ENCODE measurements around the gene KRTAP10-8.

- TF ChIP-seq CTCF (IDR thresholded peaks at IDR 0.05) (no peak), POLR2A (IDR thresholded peaks at IDR 0.05; ENCODE audit: low read depth) (no peak), EP300 (IDR thresholded peaks at IDR 0.05) (no peak), POLR2AphosphoS5 (IDR thresholded peaks at IDR 0.05) (no peak)
These were observed 7.0 kb downstream of the KRTAP10-8 start for GRCh38 chr21:44618909-44619308.
